ENCODE results near the gene SLC16A9.

DNA sequence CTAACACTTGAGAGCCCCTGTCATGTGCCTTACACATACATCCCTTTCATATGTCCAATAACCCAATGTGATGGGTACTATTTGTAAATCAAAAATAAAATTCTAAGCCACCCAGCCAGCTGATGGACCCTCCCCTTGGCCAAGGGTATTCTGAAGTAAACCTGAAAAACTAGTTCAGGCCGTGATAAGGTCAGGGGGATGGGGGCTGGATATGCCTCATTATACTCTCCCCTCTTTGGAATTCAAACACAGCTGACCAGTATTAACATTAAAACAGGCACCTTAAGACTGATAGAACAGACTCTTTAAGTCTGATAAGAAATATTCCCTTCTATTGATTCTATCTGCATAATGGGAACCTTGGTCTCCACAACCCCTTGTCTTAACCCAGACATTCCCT is 51.9 kb downstream of the SLC16A9 start:
- TF ChIP-seq CTCF (conservative IDR thresholded peaks at IDR 0.05) = no peak
- TF ChIP-seq ZFX (IDR thresholded peaks at IDR 0.05) = no peak

Data from C4-2B (cell line).